Kidney (tissue), 14 donors: Measurements from ENCODE around the gene GPC1. TPM values are rescaled to one million over a fixed set of nuclear protein-coding genes. Genes with fewer than 3 reads are reported as not detected.
A peak's percentile ranks its signal among the peaks of the same experiment; 100 is the strongest.

Experiments used
- DNase-seq, 5 donors: peaks; one replicate each; pipeline ENCODE4 v3.0.0-alpha.2; 2013 to 2020
- FAIRE-seq: peaks from 2 replicates; lab custom pipeline; 2012; peaks lifted over from hg19 to GRCh38; lab: Jason Lieb, UNC
- H3K27ac ChIP-seq, 2 donors: one replicate each; pipeline ENCODE4 v1.7.0; 2013; ENCODE audit warnings: low read depth in 2 of 2, low read length in 2 of 2, inconsistent platforms in 1 of 2
- H3K27me3 ChIP-seq: one replicate; pipeline ENCODE4 v1.7.1; 2013; ENCODE audit warnings: low read length, inconsistent platforms; ENCODE audit not compliant: control insufficient read depth, insufficient read depth
- H3K36me3 ChIP-seq, 3 donors: one replicate each; pipeline versions ENCODE4 v1.7.0 to v1.7.1; 2013; ENCODE audit warnings: low read length in 3 of 3, control low read depth in 1 of 3, inconsistent platforms in 1 of 3; ENCODE audit not compliant: insufficient read depth in 3 of 3, control insufficient read depth in 2 of 3
- H3K4me1 ChIP-seq, 3 donors: one replicate each; pipeline versions ENCODE4 v1.7.0 to v1.7.1; 2013; ENCODE audit warnings: low read length in 3 of 3, inconsistent platforms in 1 of 3, low read depth in 1 of 3; ENCODE audit not compliant: control insufficient read depth in 2 of 3, insufficient read depth in 2 of 3
- H3K4me3 ChIP-seq, 3 donors: one replicate each; pipeline versions ENCODE4 v1.7.0 to v1.8.1; 2013; ENCODE audit warnings: low read length in 3 of 3, control low read depth in 1 of 3, inconsistent platforms in 1 of 3
- H3K9ac ChIP-seq, 3 donors: one replicate each; pipeline versions ENCODE4 v1.7.0 to v1.7.1; 2013; ENCODE audit warnings: low read length in 3 of 3, control low read depth in 1 of 3, inconsistent platforms in 1 of 3
- H3K9me3 ChIP-seq, 3 donors: one replicate each; pipeline versions ENCODE4 v1.7.0 to v1.7.1; 2013; ENCODE audit warnings: low read length in 3 of 3, control low read depth in 1 of 3, inconsistent platforms in 1 of 3; ENCODE audit not compliant: control insufficient read depth in 2 of 3, insufficient read depth in 1 of 3
- CTCF ChIP-seq: IDR thresholded peaks from 3 replicates; pipeline ENCODE4 v1.5.1; 2012; ENCODE audit warnings: mild to moderate bottlenecking, moderate library complexity, borderline replicate concordance; ENCODE audit not compliant: insufficient read depth; ENCODE audit errors: extremely low read depth
- intact Hi-C: fragments of 100-400 bp; cut with DNase I; formaldehyde crosslinking; loops from one replicate; pipeline ENCODE4 v1.11.1; 2022
- polyA plus RNA-seq: library from polyadenylated mRNA; stranded (reverse); fragments of 350-450 nt; fragmentation: Illumina TruSeq; extraction: RNeasy Lipid Tissue Mini Kit (QIAGEN cat#74804); gene quantifications from one replicate; pipeline ENCODE4 v1.2.3, GENCODE V29; 2014; ENCODE audit warnings: low read depth, low replicate concordance; ENCODE audit not compliant: insufficient read depth
- total RNA-seq: library from RNA; stranded (reverse); fragmentation: NEBNext Ultra II Directional; extraction: Animal tissue kit (Norgen Biotek cat#: 25700); gene quantifications from one replicate; pipeline ENCODE4 v1.2.1, GENCODE V29; 2021
- donor health status: control.
- donor health status: control.
- donor health status: control.
- donor health status: control.
- donor health status: control.
- donor health status: DM: yes; HTN: yes; CAD: no.
- donor health status: Normal renal cell carcinoma (clear cell type).

Gene GPC1
- total and polyA plus RNA-seq, 2 donors from 2014 or later: 18.4 to 124 TPM

GRCh38 chr2:240405684-240406313 lies 29.7 kb upstream of the GPC1 start:
- TF ChIP-seq CTCF: no peak
- FAIRE-seq (no peak), DNase-seq (peak in 2 of 5 donors; percentile 11 to 51)
- intact Hi-C loops: no loop called here
- no peaks in the 10 kb centered on the region for H3K27me3 ChIP-seq
- no peak overlapping the region for H3K27ac ChIP-seq
- no peaks in the 10 kb centered on the region for H3K9me3 ChIP-seq
- H3K4me1 ChIP-seq: no peaks in the 10 kb centered on the region
- no peak overlapping the region for H3K4me3 ChIP-seq
- no peak overlapping the region for H3K9ac ChIP-seq
- no peaks in the 10 kb centered on the region for H3K36me3 ChIP-seq

- no peak overlapping the region for H3K4me3 ChIP-seq
- H3K9ac ChIP-seq: no peak overlapping the region
- H3K4me1 ChIP-seq: no peaks in the 10 kb centered on the region
- no peaks in the 10 kb centered on the region for H3K36me3 ChIP-seq
- no peaks in the 10 kb centered on the region for H3K27me3 ChIP-seq
- H3K9me3 ChIP-seq: no peaks in the 10 kb centered on the region
- TF ChIP-seq CTCF: no peak
- FAIRE-seq (no peak), DNase-seq (peak in 1 of 5 donors; percentile 12)
- H3K27ac ChIP-seq: no peak overlapping the region
- intact Hi-C loops: no loop called here
These were observed 28.4 kb upstream of the GPC1 start for GRCh38 chr2:240407090-240407489.

GRCh38 chr2:240410004-240410403 lies 25.5 kb upstream of the GPC1 start:
- FAIRE-seq (no peak), DNase-seq (no peak)
- H3K4me1 ChIP-seq: no peaks in the 10 kb centered on the region
- H3K9ac ChIP-seq: no peak overlapping the region
- H3K27me3 ChIP-seq: no peaks in the 10 kb centered on the region
- intact Hi-C loops: no loop called here
- no peak for TF ChIP-seq CTCF
- H3K9me3 ChIP-seq: no peaks in the 10 kb centered on the region
- no peak overlapping the region for H3K4me3 ChIP-seq
- H3K36me3 ChIP-seq: no peaks in the 10 kb centered on the region
- no peak overlapping the region for H3K27ac ChIP-seq

GRCh38 chr2:240410808-240411207 lies 24.7 kb upstream of the GPC1 start:
- no peaks in the 10 kb centered on the region for H3K4me1 ChIP-seq
- DNase-seq: peak in 1 of 5 donors; percentile 37

More at GRCh38 chr2:240410808-240411207, 24.7 kb upstream of the GPC1 start:
- no peak overlapping the region for H3K9ac ChIP-seq
- no peak overlapping the region for H3K27ac ChIP-seq
- FAIRE-seq: no peak
- intact Hi-C loops: no loop called here
- TF ChIP-seq CTCF: no peak
- no peaks in the 10 kb centered on the region for H3K27me3 ChIP-seq
- H3K9me3 ChIP-seq: no peaks in the 10 kb centered on the region
- H3K36me3 ChIP-seq: no peaks in the 10 kb centered on the region
- H3K4me3 ChIP-seq: no peak overlapping the region
